GM19025 (cell line): ENCODE data around the gene APOBEC4.
"Not testable (repeated sequence)": the region's sequence is repeated elsewhere in the genome, so short reads cannot be mapped to it uniquely, and the experiment has no call there.

Source experiments
- ATAC-seq: cut with Tn5 transposase; IDR thresholded peaks from one replicate; pipeline ENCODE4 v1.9.1; 2021; ENCODE audit warnings: mild to moderate bottlenecking, low read depth, moderate library complexity; ENCODE audit not compliant: unreplicated experiment

The APOBEC4 gene

GRCh38 chr1:183635606-183636333, 17.3 kb downstream of the APOBEC4 start, which contains the start of gene ARPC5:
ARPC5 (minus strand) TSS chr1:183635783; CDS start chr1:183635659, 124 bp downstream.
- peak; percentile 83 for ATAC-seq

DNA sequence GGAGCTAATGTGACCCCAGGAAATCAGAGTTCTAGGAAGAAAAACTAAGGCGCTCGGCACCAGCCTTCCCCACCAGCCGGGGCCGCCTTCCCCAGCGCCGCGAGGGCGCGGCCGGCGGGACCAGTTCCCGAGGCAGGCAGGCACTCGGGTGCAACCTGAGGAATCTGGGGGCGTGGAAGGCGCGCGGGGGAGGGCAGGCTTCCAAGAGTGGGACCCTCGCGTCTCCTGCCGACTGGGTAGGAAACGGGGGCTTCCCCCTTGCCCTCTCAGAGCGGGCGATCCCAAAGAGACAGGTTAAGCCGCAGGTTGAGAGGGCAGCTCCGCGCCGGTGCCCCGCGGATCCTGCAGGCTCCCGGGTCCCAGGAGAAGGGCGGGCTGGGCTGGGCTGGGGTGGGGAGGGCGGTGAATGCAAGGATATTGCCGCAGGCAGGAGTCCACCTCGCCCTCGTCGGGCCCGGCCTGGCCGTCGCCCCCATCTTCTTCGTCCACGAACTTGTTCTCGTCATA, 18.0 kb downstream of the APOBEC4 start:
- no peak for ATAC-seq

GRCh38 chr1:183634429-183635065, 18.6 kb downstream of the APOBEC4 start:
- no peak for ATAC-seq

- peak; percentile 31 for ATAC-seq
Measured at GRCh38 chr1:183633676-183634343, 19.3 kb downstream of the APOBEC4 start.

GRCh38 chr1:183632964-183633363, 20.2 kb downstream of the APOBEC4 start:
- no peak for ATAC-seq

GRCh38 chr1:183632114-183632513, 21.0 kb downstream of the APOBEC4 start:
- ATAC-seq: no peak

GRCh38 chr1:183630748-183631147, 22.4 kb downstream of the APOBEC4 start:
- ATAC-seq: no peak

DNA sequence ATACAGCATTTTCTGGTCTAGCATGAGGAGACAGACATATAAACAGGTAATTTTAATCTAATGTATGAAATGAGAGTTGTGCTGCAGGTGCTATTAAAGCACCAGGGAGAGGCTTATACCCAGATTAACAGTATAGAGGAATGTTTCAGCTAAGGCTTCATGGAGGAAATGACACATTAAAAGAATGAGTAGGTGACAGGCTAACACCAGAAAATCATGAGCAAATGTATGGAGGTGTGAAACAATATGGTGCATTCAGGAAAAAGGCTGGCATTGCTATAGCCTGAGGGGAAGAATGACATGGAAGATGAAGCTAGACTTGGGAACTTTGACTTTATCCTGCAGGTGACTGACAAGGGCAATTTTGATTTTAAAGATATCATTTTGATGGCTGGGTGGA, 24.6 kb downstream of the APOBEC4 start:
- ATAC-seq: no peak

- not testable (repeated sequence) for ATAC-seq
Measured at GRCh38 chr1:183626236-183626635, 26.9 kb downstream of the APOBEC4 start.

GRCh38 chr1:183622884-183623785, 30.0 kb downstream of the APOBEC4 start:
- no peak for ATAC-seq

GRCh38 chr1:183622013-183622412, 31.1 kb downstream of the APOBEC4 start:
- ATAC-seq: no peak

GRCh38 chr1:183620311-183620710, 32.8 kb downstream of the APOBEC4 start:
- ATAC-seq: no peak

- ATAC-seq: no peak
Measured at GRCh38 chr1:183619781-183620180, 33.3 kb downstream of the APOBEC4 start.

- not testable (repeated sequence) for ATAC-seq
Measured at GRCh38 chr1:183618202-183618601, 34.9 kb downstream of the APOBEC4 start.

GRCh38 chr1:183612975-183613374, 40.1 kb downstream of the APOBEC4 start:
- not testable (repeated sequence) for ATAC-seq

DNA sequence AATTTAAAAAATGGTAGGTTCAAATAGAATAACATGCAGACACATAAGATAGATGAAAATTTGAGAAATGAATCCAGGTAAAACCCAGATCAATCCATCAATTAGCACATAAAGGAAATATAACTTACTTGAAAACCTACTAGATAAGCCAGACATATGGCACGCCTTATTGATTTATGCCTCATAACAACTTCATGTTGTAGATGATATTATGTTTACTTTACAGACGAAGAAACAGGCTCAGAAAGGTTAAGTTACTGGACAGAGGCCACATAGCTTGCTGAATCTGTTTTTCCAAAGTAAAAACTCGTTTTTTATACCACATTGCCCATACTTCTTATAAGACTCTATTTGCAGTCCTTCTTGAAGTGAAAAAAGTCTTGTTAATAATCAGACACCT, 40.7 kb downstream of the APOBEC4 start:
- no peak for ATAC-seq

- no peak for ATAC-seq
Measured at GRCh38 chr1:183611021-183611420, 42.1 kb downstream of the APOBEC4 start.

- ATAC-seq: no peak
Measured at GRCh38 chr1:183609759-183610452, 43.2 kb downstream of the APOBEC4 start.

- peak; percentile 31 for ATAC-seq
Measured at GRCh38 chr1:183609313-183609712, 43.8 kb downstream of the APOBEC4 start.
